ENCODE results near the gene NFE2L3. TPM values are rescaled to one million over a fixed set of nuclear protein-coding genes. Genes with fewer than 3 reads are reported as not detected.

NFE2L3 gene
- total RNA-seq, 1 experiment from 2014 or later, result 8.5 TPM

DNA sequence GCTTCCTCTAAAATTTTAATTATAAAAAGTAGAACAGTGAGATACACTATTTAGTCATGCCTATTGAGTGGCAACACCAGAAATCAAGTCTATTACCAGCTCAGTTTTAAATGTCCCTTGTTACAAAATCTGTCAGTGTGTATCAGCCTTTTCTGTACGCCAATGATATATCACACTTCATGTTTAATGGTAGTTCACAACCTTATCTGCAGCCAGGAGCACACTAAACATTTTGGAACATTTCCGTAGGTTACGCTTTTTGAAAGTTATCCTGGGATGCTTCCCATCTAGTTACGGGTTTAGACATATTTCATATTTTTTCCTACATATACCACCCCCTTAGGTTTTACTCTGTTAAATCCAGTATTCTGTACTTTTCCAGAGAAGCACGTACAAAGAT is 43.2 kb downstream of the NFE2L3 start:
- BruUV-seq (replicated peaks), result no TSS peak
- intact Hi-C loops (cut with micrococcal nuclease; ENCODE audit: unreplicated experiment), result loop anchor here (5.0 kb wide), 1 partner anchor 303 kb away; no protein-coding TSS in a partner anchor
- H3K4me3 ChIP-seq (ENCODE audit: low read depth, low read length, poor library complexity, severe bottlenecking), result no peak overlapping the region

DNA sequence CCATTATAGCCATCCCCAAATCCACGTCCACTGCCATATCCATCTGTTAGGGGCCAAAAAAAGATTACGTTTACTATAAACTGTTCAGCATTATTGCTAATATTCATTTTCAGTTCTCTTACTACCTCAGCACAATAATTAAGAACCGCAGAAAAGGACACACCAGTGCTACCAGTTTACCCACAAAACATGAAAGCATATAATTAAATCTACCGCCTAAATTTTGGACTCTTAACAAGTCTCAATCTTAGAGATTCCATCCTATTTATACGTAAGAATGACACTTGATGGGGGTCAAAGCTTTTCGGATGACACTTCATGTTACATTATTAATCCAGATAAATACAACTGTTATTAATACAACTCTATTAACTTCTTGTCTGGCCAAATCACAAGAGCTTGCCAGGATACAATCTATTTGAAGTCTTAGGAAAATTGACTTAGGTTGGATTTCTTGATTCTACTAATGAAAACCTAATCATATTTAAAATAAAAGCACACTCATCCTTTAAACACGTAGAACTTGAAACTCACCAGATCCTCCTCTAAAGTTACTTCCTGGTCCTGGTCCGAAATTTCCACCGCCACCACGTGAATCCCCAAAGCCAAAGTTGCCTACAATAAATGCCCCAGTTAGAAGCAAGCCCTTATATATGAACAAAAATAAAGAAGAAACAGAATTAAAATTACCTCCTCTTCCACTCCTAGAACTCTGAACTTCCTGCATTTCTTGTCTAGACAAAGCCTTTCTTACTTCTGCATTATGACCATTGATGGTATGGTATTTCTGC is 44.1 kb downstream of the NFE2L3 start:
- TF ChIP-seq CTCF (conservative IDR thresholded peaks at IDR 0.05; ENCODE audit: low read depth, low read length) (no peak), EZH2 (IDR thresholded peaks at IDR 0.05; ENCODE audit: borderline replicate concordance, low read depth, low read length, poor library complexity, severe bottlenecking) (no peak)
- ChIA-PET POLR2A (ENCODE audit: low non-redundant PET) (no interaction called here), CTCF (no interaction called here)
- H3K27ac ChIP-seq (ENCODE audit: low read depth, low read length, poor library complexity, severe bottlenecking), result no peak overlapping the region
- BruUV-seq (replicated peaks), result no TSS peak
- H3K9me3 ChIP-seq (ENCODE audit: low read depth, low read length, poor library complexity, severe bottlenecking), result no peaks in the 10 kb centered on the region
- intact Hi-C loops (cut with micrococcal nuclease; ENCODE audit: unreplicated experiment), result loop anchor here (5.0 kb wide), 1 partner anchor 304 kb away; no protein-coding TSS in a partner anchor
- peaks cover 85% of the 10 kb centered on the region for H3K36me3 ChIP-seq (ENCODE audit: insufficient read depth, low read length, poor library complexity, severe bottlenecking)
- H3K4me1 ChIP-seq (ENCODE audit: insufficient read depth, low read length, poor library complexity, severe bottlenecking), result peaks cover 47% of the 10 kb centered on the region
- no peak for DNase-seq (ENCODE audit: low spot score)
- no peaks in the 10 kb centered on the region for H3K27me3 ChIP-seq (replicated peaks; ENCODE audit: insufficient read depth, low read depth, low read length, poor library complexity)
- peak overlapping the region; percentile 91 for H3K4me3 ChIP-seq (ENCODE audit: low read depth, low read length, poor library complexity, severe bottlenecking)

More for the DNA sequence above, 43.2 kb downstream of the NFE2L3 start:
- Histone ChIP-seq H3K9me3 (ENCODE audit: low read depth, low read length, poor library complexity, severe bottlenecking) (no peaks in the 10 kb centered on the region), H3K36me3 (ENCODE audit: insufficient read depth, low read length, poor library complexity, severe bottlenecking) (peaks cover 94% of the 10 kb centered on the region), H3K27me3 (replicated peaks; ENCODE audit: insufficient read depth, low read depth, low read length, poor library complexity) (no peaks in the 10 kb centered on the region), H3K27ac (ENCODE audit: low read depth, low read length, poor library complexity, severe bottlenecking) (no peak overlapping the region), H3K4me1 (ENCODE audit: insufficient read depth, low read length, poor library complexity, severe bottlenecking) (peaks cover 47% of the 10 kb centered on the region)
- ChIA-PET CTCF (interaction anchor here (0.6 kb wide), 1 partner anchor 105 kb away, joined by 4 read pairs; no protein-coding TSS in a partner anchor), POLR2A (ENCODE audit: low non-redundant PET) (interaction anchor here (0.6 to 0.7 kb wide), 3 partner anchors 11 to 39 kb away, joined by 4 to 16 read pairs (median 4); no protein-coding TSS in a partner anchor)
- TF ChIP-seq CTCF (conservative IDR thresholded peaks at IDR 0.05; ENCODE audit: low read depth, low read length) (no peak), EZH2 (IDR thresholded peaks at IDR 0.05; ENCODE audit: borderline replicate concordance, low read depth, low read length, poor library complexity, severe bottlenecking) (no peak)
- no peak for DNase-seq (ENCODE audit: low spot score)

DNA sequence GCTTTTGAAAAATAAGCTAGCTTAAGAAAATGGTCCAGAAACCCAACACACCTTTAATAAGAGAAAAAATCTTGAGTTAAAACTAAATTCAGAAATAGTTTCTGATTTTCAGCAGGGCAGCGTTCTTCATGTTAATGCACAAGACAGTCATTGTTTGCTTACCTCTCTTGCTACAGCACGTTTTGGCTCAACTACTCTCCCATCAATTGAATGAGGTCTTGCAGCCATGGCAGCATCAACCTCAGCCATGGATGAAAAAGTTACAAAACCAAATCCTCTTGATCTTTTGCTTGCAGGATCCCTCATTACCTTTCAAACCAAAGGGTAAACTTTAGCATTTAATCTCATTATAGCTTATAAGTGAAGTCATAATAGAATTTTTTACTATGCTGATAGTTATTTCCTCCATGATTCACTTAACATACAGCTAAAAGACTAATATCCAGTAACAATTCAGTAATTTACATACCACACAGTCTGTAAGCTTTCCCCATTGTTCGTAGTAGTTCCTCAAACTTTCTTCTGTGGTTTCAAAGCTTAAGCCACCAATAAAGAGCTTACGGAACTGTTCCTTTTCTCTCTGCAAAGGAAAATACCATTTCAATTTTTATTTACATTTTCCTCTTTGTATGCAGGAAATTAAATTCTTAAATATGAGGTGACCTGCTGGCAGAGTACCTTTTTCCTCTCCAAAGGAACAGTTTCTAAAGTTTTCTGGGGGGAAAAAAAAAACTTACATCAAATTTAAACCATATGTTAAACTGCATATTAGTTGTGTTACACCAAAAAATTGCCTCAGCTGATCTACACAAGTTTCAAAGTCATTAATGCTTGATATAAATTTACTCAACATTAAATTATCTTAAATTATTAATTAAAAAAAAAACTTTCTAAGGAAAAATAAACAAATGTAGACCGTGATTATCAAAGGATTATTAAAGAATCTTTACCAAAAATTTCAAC is 45.4 kb downstream of the NFE2L3 start:
- H3K36me3 ChIP-seq (ENCODE audit: insufficient read depth, low read length, poor library complexity, severe bottlenecking), result peaks cover 71% of the 10 kb centered on the region

More for the DNA sequence above, 45.4 kb downstream of the NFE2L3 start:
- Histone ChIP-seq H3K9me3 (ENCODE audit: low read depth, low read length, poor library complexity, severe bottlenecking) (no peaks in the 10 kb centered on the region), H3K4me1 (ENCODE audit: insufficient read depth, low read length, poor library complexity, severe bottlenecking) (peaks cover 46% of the 10 kb centered on the region), H3K27ac (ENCODE audit: low read depth, low read length, poor library complexity, severe bottlenecking) (no peak overlapping the region), H3K4me3 (ENCODE audit: low read depth, low read length, poor library complexity, severe bottlenecking) (peak overlapping the region; percentile 91), H3K27me3 (replicated peaks; ENCODE audit: insufficient read depth, low read depth, low read length, poor library complexity) (no peaks in the 10 kb centered on the region)
- DNase-seq (ENCODE audit: low spot score), result no peak
- CTCF ChIA-PET, result interaction anchor here (0.7 to 1.2 kb wide), 2 partner anchors 10 to 119 kb away, joined by 3 to 4 read pairs; no protein-coding TSS in a partner anchor
- intact Hi-C loops (cut with micrococcal nuclease; ENCODE audit: unreplicated experiment), result loop anchor here (2.0 to 5.0 kb wide), 2 partner anchors 107 to 305 kb away; no protein-coding TSS in a partner anchor
- POLR2A ChIA-PET (ENCODE audit: low non-redundant PET), result interaction anchor here (0.7 to 1.2 kb wide), 2 partner anchors 99 to 114 kb away, joined by 3 read pairs; no protein-coding TSS in a partner anchor
- BruUV-seq (replicated peaks), result no TSS peak
- TF ChIP-seq CTCF (conservative IDR thresholded peaks at IDR 0.05; ENCODE audit: low read depth, low read length) (no peak), EZH2 (IDR thresholded peaks at IDR 0.05; ENCODE audit: borderline replicate concordance, low read depth, low read length, poor library complexity, severe bottlenecking) (no peak)

Measured in A673 (cell line).